OCI-LY1 (cell line): Measurements from ENCODE around the gene IL26.

Source experiments
- H2AFZ ChIP-seq: fragments of 200-600 bp; sonication (generic), shearing (Covaris generic); 2 replicates; pipeline ENCODE4 v1.6.0; 2014; ENCODE audit warnings: antibody characterized with exemption, mild to moderate bottlenecking, low read length
- H3F3A ChIP-seq: fragments of 200-600 bp; sonication (generic), shearing (Covaris generic); 2 replicates; pipeline ENCODE4 v1.6.0; 2014; ENCODE audit warnings: mild to moderate bottlenecking, antibody characterized with exemption, low read length, moderate library complexity; ENCODE audit not compliant: insufficient read depth
- H3K27ac ChIP-seq: fragments of 200-600 bp; sonication (generic); 2 replicates; pipeline ENCODE4 v1.5.1; 2014; ENCODE audit warnings: low read length, mixed run types, mild to moderate bottlenecking, low read depth; ENCODE audit not compliant: poor library complexity, severe bottlenecking
- H3K27me3 ChIP-seq: fragments of 200-600 bp; sonication (generic); 2 replicates; pipeline ENCODE4 v1.6.0; 2014; ENCODE audit warnings: antibody characterized with exemption, mild to moderate bottlenecking, low read length, moderate library complexity; ENCODE audit not compliant: insufficient read depth
- H3K36me3 ChIP-seq: fragments of 200-600 bp; sonication (generic); 2 replicates; pipeline ENCODE4 v1.6.1; 2014; ENCODE audit warnings: mild to moderate bottlenecking, antibody characterized with exemption, low read length, moderate library complexity, mixed read lengths; ENCODE audit not compliant: insufficient read depth
- H3K4me1 ChIP-seq: fragments of 200-600 bp; sonication (generic); 2 replicates; pipeline ENCODE4 v1.5.1; 2014; ENCODE audit warnings: mild to moderate bottlenecking, low read length, moderate library complexity; ENCODE audit not compliant: insufficient read depth, severe bottlenecking
- H3K4me2 ChIP-seq: fragments of 200-600 bp; sonication (generic), shearing (Covaris generic); 2 replicates; pipeline ENCODE4 v1.6.1; 2014; ENCODE audit warnings: low read length
- H3K4me3 ChIP-seq: fragments of 200-600 bp; sonication (generic); 2 replicates; pipeline ENCODE4 v1.5.1; 2014; ENCODE audit warnings: low read length, low read depth, mild to moderate bottlenecking, mixed read lengths; ENCODE audit not compliant: poor library complexity, severe bottlenecking
- H3K79me2 ChIP-seq: fragments of 200-600 bp; shearing (Covaris generic); 2 replicates; pipeline ENCODE4 v1.6.1; 2016; ENCODE audit warnings: mixed run types, low read length, mixed read lengths; ENCODE audit not compliant: insufficient read depth
- H3K9ac ChIP-seq: fragments of 200-600 bp; sonication (generic), shearing (Covaris generic); 2 replicates; pipeline ENCODE4 v1.6.1; 2014; ENCODE audit warnings: mild to moderate bottlenecking, low read length, mixed read lengths
- H3K9me2 ChIP-seq: fragments of 200-600 bp; sonication (generic), shearing (Covaris generic); 2 replicates; pipeline ENCODE4 v1.6.1; 2014; ENCODE audit warnings: low read depth, mild to moderate bottlenecking, low read length, mixed read lengths
- H3K9me3 ChIP-seq: fragments of 200-600 bp; shearing (Covaris generic); 2 replicates; pipeline ENCODE4 v1.6.1; 2014; ENCODE audit warnings: low read length, mixed read lengths
- H4K20me1 ChIP-seq: fragments of 200-600 bp; sonication (generic), shearing (Covaris generic); 2 replicates; pipeline ENCODE4 v1.6.0; 2016; ENCODE audit warnings: mild to moderate bottlenecking, low read length; ENCODE audit not compliant: insufficient read depth
- EZH2 ChIP-seq: fragments of 200-600 bp; sonication (generic), shearing (Covaris generic); IDR thresholded peaks from 2 replicates; pipeline ENCODE4 v1.8.0; 2017; ENCODE audit warnings: borderline replicate concordance, mixed run types, mild to moderate bottlenecking, antibody characterized with exemption, low read length, moderate library complexity, mixed read lengths
- TF ChIP-seq, protein P1 (sequence below): fragments of 200-600 bp; sonication (generic), shearing (Covaris generic); IDR thresholded peaks from 2 replicates; pipeline ENCODE4 v1.5.1; 2017; ENCODE audit warnings: mild to moderate bottlenecking, antibody characterized with exemption, low read length, moderate library complexity, mixed read lengths

IL26 gene

DNA sequence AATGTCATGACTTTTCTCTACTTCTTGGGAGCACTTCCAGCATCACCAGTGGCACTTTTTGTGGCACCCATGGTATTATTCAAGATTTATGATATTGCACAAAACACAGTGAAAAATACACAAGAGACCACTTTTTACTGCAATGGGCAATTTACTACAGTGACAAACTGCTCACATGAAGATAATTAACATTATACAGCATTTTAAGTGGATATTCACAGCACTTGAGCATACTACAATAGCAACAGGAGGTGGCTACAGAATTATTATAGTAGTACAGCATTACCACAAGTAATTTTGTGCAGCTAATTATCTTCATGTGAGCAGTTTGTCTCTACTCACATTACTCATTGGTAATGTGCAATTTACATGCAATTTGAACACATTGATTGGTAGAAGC lies 18.3 kb downstream of the IL26 start:
- Histone ChIP-seq H3K9ac (no peak overlapping the region), H3F3A (no peaks in the 10 kb centered on the region), H3K4me3 (no peak overlapping the region), H3K4me2 (no peak overlapping the region), H3K79me2 (no peaks in the 10 kb centered on the region), H3K36me3 (no peaks in the 10 kb centered on the region), H3K4me1 (no peaks in the 10 kb centered on the region), H2AFZ (no peak overlapping the region), H4K20me1 (no peaks in the 10 kb centered on the region), H3K9me2 (no peaks in the 10 kb centered on the region), H3K27me3 (no peaks in the 10 kb centered on the region; the same call in 1 of the 2 replicates), H3K27ac (no peak overlapping the region), H3K9me3 (no peaks in the 10 kb centered on the region)
- TF ChIP-seq, protein P1, sequence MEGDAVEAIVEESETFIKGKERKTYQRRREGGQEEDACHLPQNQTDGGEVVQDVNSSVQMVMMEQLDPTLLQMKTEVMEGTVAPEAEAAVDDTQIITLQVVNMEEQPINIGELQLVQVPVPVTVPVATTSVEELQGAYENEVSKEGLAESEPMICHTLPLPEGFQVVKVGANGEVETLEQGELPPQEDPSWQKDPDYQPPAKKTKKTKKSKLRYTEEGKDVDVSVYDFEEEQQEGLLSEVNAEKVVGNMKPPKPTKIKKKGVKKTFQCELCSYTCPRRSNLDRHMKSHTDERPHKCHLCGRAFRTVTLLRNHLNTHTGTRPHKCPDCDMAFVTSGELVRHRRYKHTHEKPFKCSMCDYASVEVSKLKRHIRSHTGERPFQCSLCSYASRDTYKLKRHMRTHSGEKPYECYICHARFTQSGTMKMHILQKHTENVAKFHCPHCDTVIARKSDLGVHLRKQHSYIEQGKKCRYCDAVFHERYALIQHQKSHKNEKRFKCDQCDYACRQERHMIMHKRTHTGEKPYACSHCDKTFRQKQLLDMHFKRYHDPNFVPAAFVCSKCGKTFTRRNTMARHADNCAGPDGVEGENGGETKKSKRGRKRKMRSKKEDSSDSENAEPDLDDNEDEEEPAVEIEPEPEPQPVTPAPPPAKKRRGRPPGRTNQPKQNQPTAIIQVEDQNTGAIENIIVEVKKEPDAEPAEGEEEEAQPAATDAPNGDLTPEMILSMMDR: no peak
- TF ChIP-seq EZH2: no peak

DNA sequence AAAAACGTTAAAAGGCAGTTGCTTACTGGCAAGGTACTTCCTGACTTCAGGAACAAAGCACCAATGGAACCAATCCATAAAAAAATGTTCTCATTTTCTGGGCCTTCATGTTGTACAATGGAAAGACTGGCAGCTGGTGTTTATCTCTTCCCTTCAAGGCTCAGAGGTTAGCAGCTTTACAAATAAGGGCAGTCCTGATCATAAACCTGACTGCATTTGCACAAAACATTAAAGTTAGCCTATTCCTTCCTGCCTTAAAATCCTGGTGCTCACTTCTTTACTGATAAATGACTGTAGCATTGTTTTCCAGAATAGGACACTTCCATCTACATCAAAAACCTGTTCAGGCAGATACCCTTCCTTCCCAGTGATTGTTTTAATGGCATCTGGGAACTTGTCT lies 19.2 kb downstream of the IL26 start:
- no peak overlapping the region for H3K4me2 ChIP-seq
- TF ChIP-seq, protein P1: no peak
- H3F3A ChIP-seq: no peaks in the 10 kb centered on the region
- H3K9me3 ChIP-seq: no peaks in the 10 kb centered on the region
- no peaks in the 10 kb centered on the region for H3K4me1 ChIP-seq
- no peaks in the 10 kb centered on the region for H4K20me1 ChIP-seq
- H3K9me2 ChIP-seq: no peaks in the 10 kb centered on the region
- no peak overlapping the region for H3K27ac ChIP-seq
- H3K79me2 ChIP-seq: no peaks in the 10 kb centered on the region
- no peak overlapping the region for H2AFZ ChIP-seq
- no peaks in the 10 kb centered on the region for H3K36me3 ChIP-seq
- H3K9ac ChIP-seq: no peak overlapping the region
- no peak overlapping the region for H3K4me3 ChIP-seq
- H3K27me3 ChIP-seq: no peaks in the 10 kb centered on the region; the same call in 1 of the 2 replicates

DNA sequence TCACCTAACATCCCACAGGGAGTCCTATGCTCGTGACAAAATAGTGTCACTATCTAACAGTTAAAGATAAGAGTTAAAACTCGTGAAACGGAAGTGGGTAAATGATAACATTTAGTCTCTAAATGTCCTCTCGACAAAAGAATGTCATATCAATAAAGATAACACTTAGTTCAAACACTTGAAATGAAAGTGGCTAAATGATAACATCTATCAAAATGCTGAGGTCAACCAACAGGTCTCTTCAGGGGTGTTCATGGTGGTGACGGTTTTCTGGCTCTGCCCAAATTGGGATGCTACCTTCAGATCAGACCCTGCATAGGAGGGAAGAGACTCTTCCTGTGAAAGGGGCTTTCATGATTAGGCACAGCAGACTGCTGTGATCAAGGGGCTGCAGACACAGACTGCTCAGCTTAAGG lies 22.1 kb downstream of the IL26 start:
- Histone ChIP-seq H3K79me2 (no peaks in the 10 kb centered on the region), H2AFZ (no peak overlapping the region), H3F3A (no peaks in the 10 kb centered on the region), H3K9me2 (no peaks in the 10 kb centered on the region), H3K9me3 (no peaks in the 10 kb centered on the region), H3K4me1 (no peaks in the 10 kb centered on the region), H4K20me1 (no peaks in the 10 kb centered on the region), H3K9ac (no peak overlapping the region), H3K36me3 (no peaks in the 10 kb centered on the region), H3K27me3 (no peaks in the 10 kb centered on the region; the same call in 1 of the 2 replicates), H3K4me3 (no peak overlapping the region), H3K27ac (no peak overlapping the region), H3K4me2 (no peak overlapping the region)
- TF ChIP-seq EZH2: no peak
- TF ChIP-seq, protein P1: no peak
